HG03521 (cell line): Measurements from ENCODE around the gene TCEA3.

ENCODE experiments used
- ATAC-seq: cut with Tn5 transposase; IDR thresholded peaks from one replicate; pipeline ENCODE4 v1.9.1; 2021; ENCODE audit warnings: mild to moderate bottlenecking, moderate library complexity; ENCODE audit not compliant: unreplicated experiment

The TCEA3 gene

DNA sequence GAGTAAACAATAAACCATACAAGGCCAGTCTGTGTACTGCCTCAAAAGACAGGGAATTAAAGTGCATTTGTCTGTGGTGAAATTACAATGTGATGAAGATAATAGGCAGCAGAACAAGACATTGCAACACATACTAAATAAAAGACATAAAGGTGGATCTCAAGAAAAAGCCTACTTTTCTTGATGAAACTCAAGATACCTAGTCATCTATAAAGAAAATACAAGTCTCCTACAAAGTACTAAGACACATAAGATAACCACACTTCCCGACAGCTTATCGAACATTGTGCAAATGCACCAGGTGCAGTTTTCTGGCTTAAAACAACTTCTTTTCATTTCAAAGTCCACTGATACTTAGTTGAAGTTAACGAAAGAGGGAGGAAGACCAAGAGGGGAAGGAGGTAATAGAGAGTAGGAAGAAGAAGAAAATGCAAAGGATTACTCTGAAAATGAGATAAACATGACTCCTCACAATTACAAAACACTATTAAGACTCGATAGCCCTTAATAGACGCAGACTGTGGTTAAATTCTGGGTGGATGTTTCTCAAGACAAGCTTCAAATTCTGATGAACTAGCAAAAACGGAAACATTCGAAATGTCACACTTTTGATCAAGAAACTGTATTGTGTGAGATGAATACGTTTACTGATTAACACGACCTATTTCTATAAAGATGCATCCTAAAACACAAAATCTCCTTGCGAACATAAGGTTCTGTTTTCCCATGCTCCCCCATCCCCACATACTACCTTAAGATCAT lies 82.4 kb downstream of the TCEA3 start:
- ATAC-seq: no peak

DNA sequence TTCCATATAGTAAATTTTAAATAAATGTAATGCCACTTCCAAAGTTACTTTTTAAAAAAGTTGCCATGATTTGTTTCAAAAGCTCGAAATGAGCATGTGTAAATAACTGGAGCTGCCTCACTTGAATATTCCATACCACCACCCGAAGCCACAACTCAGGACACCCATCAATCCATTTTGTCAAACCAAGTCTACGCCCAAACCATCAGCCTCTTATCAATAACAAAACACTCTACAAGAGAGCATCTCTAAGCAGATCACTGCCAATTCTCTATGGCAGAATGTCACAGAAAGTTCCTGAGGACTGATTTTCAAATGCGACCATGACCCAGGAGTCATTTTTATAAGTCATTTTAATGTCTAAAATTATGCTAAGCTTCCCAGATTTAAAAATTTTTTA lies 84.9 kb downstream of the TCEA3 start:
- no peak for ATAC-seq

DNA sequence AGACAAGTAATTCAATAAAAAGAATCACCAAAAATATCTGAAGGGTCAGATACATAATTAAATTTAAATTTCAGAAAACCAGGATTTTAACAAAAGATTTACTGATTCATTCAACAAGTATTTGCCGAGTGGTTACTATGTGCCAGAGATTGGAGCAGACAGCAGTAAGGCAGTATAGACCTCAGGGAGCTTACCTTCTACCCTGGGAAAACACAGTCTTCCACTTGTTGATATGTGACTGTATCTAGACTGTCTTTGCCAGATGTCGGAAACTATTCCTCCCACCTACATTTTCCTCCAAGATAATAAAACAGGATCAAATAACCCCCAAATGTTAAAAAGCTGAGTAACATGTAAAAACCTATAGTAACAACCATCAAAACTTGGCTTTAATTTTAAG lies 86.7 kb downstream of the TCEA3 start:
- no peak for ATAC-seq

DNA sequence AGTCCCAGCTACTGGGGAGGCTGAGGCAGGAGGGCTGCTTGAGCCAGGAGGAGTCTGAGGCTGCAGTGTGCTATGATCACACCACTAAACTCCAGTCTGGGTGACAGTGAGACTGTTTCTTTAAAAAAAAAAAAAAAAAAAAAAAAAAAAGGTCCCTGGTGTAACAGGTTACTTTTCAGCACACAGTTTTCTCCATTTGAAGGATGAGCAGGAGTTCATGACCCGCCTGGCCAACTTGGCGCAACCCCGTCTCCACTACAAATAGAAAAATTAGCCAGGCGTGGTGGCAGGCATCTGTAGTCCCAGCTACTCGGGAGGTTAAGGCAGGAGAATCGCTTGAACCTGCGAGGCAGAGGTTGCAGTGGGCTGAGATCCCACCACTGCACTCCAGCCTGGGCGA lies 92.8 kb downstream of the TCEA3 start:
- ATAC-seq: no peak
